Rectal smooth muscle tissue (tissue), 1 donor: ENCODE results near the gene MFAP3L.

Experiments
- H3K27ac ChIP-seq: one replicate; pipeline ENCODE4 v1.7.0; 2013; ENCODE audit warnings: low read depth, low read length, inconsistent platforms
- H3K27me3 ChIP-seq: one replicate; pipeline ENCODE4 v1.7.0; 2013; ENCODE audit warnings: low read length; ENCODE audit not compliant: control insufficient read depth, insufficient read depth
- H3K36me3 ChIP-seq: one replicate; pipeline ENCODE4 v1.7.0; 2013; ENCODE audit warnings: low read length; ENCODE audit not compliant: control insufficient read depth, insufficient read depth
- H3K4me1 ChIP-seq: one replicate; pipeline ENCODE4 v1.7.0; 2013; ENCODE audit warnings: low read length; ENCODE audit not compliant: control insufficient read depth, insufficient read depth
- H3K4me3 ChIP-seq: one replicate; pipeline ENCODE4 v1.7.0; 2013; ENCODE audit warnings: low read length
- H3K9ac ChIP-seq: one replicate; pipeline ENCODE4 v1.7.0; 2013; ENCODE audit warnings: low read length

MFAP3L gene

DNA sequence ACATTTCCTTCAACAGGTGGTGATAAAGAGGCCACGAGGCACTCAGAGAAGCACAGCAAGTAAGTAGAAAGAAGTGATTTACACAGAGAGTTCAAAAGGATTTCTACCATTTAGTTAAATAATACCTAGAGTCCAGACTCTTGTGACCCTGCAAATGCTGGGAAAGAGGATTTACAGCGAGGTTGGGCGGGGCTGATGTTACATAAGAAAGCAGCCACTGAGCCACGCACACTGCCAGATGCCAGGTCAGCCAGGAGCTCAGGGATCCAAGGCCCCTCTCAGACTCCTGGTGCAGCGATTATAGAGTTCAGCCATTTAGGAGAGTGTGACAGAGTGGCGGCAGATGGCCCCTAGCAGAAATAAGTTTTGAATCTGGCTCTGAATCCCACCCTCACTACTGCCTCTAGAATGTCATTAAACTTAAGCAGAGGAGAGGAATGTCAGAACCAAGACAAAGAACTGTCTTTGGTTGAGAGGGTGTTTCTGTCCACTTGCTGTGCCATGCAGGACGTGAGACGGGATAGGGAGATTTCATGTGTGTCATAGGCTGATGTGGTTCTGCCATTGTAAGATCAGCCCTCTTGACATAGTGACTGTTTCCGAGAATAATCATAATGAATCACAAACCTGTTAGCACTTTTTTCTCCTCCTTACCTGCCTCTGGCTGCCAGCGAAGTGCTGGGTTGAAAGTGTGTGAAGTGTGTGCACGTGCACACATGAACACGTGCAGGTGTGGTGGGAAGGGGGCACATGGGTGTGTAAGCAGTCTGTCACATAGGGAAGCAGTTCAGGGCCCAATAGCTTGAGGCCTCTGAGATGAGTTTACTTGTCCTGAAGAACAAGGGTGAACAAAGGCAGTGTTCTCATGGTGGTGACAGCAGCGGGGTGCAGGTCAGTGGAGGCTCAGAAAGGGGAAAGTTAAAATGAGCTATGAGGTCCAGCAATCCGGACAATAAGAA, 50.1 kb downstream of the MFAP3L start:
- H3K4me1 ChIP-seq = no peaks in the 10 kb centered on the region
- H3K4me3 ChIP-seq = no peak overlapping the region
- no peaks in the 10 kb centered on the region for H3K36me3 ChIP-seq
- no peaks in the 10 kb centered on the region for H3K27me3 ChIP-seq
- H3K27ac ChIP-seq = no peak overlapping the region
- no peak overlapping the region for H3K9ac ChIP-seq

DNA sequence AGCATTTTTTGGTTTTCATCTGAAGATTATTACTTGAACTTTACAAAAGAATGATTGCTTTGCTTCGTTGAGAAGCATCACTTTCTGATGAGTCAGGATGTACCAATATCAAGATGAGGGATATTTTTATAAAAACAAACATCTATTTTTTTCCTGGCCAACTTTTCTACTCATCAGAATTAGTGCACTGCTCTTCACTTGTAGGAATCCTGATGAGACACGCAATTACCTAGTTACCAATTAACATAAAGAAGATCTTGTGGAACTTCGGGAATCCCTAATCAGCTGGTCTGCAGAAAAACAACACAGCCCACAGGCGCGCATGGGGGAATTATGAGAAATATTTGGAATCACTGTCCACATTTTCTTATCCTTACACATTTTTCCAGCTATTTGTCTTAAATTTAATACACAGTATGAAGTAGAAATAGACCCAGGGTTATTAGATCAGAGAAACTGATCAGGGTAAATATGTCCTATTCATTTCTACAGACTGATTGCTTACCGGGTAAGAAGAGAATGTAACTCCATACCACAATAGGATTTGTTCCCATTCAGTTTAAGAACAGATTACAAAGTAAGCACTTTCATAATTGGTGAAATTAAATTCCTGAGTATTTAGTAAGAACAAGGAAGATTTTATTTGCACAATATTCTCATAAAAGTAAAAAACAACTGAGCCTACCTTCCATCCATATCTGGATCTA, 50.9 kb downstream of the MFAP3L start:
- Histone ChIP-seq H3K4me3 (no peak overlapping the region), H3K9ac (no peak overlapping the region), H3K27me3 (no peaks in the 10 kb centered on the region), H3K4me1 (no peaks in the 10 kb centered on the region), H3K36me3 (no peaks in the 10 kb centered on the region), H3K27ac (no peak overlapping the region)

DNA sequence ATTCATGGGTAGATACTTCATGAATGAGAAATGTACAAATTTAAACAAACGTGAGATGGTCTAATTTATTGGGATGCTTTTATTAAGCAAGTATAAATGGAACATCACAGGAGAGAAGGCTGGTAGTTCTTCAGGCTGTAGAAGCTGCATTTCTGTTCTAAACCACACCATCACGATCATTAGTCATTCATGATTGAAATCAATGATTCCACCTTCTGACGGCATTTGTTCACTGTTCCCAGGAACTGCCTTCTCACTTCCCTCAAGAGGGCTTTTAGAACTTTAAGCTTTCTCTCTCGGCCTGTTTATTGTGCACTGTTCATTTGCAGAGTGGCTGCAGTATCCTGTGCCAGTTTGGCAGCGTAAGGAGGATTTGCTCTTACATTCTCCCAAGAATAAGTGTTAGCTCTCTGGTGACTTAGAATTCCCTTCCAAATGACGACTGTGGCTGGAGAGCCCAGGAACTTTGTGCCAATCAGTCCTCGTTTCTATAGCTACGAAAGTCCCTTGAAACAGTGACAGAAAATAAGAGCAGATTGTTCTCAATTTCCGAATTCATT, 54.7 kb downstream of the MFAP3L start:
- no peak overlapping the region for H3K4me3 ChIP-seq
- H3K36me3 ChIP-seq = no peaks in the 10 kb centered on the region
- no peaks in the 10 kb centered on the region for H3K4me1 ChIP-seq
- no peak overlapping the region for H3K9ac ChIP-seq
- H3K27ac ChIP-seq = no peak overlapping the region
- no peaks in the 10 kb centered on the region for H3K27me3 ChIP-seq

DNA sequence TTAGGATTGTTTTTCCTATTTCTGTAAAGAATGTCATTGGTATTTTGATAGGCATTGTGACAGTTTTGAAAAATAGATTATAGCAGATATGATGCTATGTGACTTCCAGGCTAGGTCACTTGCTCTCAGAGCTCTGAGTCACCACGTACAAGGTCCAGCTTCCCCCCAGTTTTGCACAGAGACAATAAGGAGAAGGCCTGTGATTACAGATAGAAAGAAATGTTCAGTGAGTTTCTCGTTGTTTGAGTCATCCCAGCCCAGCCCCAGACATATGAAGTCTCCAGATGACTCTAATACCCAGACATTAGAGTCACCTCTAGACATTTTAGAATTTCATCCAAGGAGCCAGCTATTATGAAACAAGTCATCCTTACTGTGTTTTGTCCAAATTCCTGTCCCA, 57.2 kb downstream of the MFAP3L start:
- no peaks in the 10 kb centered on the region for H3K27me3 ChIP-seq
- no peak overlapping the region for H3K9ac ChIP-seq
- no peaks in the 10 kb centered on the region for H3K36me3 ChIP-seq
- H3K4me3 ChIP-seq = no peak overlapping the region
- no peaks in the 10 kb centered on the region for H3K4me1 ChIP-seq
- H3K27ac ChIP-seq = no peak overlapping the region

DNA sequence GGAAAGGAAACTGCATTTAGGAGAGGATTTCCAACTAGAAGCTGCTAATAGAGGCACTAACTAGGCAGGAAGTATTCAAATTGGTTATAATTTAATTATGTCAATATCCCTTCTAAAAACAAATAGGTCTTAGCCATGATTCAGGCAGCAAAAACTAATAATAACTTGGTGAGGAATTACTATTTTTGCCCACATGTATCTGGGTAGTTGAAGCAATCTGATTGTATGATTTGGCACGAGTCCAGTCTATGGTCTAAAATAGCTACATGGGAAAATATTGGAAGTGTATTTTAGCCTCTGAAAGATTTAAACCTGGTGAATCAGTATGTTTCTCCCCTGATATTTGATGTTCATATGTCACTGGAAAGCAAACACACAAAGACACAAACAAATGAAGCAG, 62.2 kb downstream of the MFAP3L start:
- Histone ChIP-seq H3K9ac (no peak overlapping the region), H3K36me3 (no peaks in the 10 kb centered on the region), H3K4me3 (no peak overlapping the region), H3K27ac (no peak overlapping the region), H3K4me1 (no peaks in the 10 kb centered on the region), H3K27me3 (no peaks in the 10 kb centered on the region)

DNA sequence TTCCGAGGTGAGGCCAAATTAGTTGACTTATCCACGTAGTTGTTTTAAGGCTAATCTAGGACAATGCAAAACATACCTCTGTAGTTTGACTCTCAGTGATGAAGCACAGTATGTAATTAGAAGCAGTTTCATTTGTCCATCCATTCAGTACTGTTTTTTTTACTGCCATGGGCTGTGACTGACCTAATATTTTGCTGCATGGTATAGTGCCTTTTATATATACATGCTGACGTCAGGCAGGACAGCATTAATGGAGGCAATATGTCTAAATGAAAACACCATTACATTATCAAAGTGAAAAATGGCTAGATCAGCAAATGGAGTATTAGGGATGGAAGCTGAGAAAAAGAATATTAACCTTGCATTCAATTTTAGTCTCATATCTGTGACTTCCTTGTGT, 66.9 kb downstream of the MFAP3L start:
- no peak overlapping the region for H3K9ac ChIP-seq
- no peaks in the 10 kb centered on the region for H3K36me3 ChIP-seq
- no peak overlapping the region for H3K27ac ChIP-seq
- H3K27me3 ChIP-seq = no peaks in the 10 kb centered on the region
- H3K4me3 ChIP-seq = no peak overlapping the region
- H3K4me1 ChIP-seq = no peaks in the 10 kb centered on the region

DNA sequence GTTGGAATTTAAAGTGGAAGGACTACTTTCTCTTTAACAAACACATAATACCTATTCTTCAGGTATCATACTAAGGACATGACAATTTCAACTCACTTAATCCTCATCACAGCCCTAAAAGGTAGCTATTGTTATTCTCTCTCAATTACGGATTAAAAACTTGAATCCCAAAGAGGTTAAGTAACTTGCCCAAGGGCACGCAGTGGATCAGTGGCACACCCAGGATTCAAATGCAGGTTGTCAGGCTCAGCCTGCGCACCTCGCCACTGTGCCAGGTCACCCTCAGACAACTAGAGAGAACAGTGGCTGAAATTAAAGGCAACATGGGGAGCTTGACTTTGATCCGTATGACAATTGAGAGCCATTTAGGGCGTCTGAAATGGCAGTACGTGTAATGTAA, 67.6 kb downstream of the MFAP3L start:
- Histone ChIP-seq H3K4me3 (no peak overlapping the region), H3K27ac (no peak overlapping the region), H3K9ac (no peak overlapping the region)

DNA sequence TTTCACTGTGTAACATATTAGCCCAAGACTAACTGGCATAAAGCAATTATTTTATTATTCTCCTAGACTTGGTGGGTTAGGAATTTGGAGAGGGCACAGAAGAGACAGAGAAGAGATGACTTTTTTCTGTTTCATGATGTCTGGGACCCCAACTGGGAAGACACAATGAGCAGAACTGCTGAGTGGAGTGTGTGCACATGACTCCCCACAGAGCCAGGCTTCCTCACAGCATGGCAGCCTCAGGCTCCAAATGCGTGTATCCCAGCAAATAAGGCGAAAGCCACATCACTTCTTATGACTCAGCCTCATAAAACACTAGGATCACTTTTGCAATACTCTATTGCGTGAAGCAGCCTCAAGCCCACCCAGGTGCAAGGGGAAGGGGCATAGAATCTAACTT, 68.4 kb downstream of the MFAP3L start:
- Histone ChIP-seq H3K27ac (no peak overlapping the region), H3K4me3 (no peak overlapping the region), H3K27me3 (no peaks in the 10 kb centered on the region), H3K4me1 (no peaks in the 10 kb centered on the region), H3K9ac (no peak overlapping the region), H3K36me3 (no peaks in the 10 kb centered on the region)

More for the DNA sequence above, 67.6 kb downstream of the MFAP3L start:
- H3K27me3 ChIP-seq = no peaks in the 10 kb centered on the region
- no peaks in the 10 kb centered on the region for H3K36me3 ChIP-seq
- no peaks in the 10 kb centered on the region for H3K4me1 ChIP-seq

DNA sequence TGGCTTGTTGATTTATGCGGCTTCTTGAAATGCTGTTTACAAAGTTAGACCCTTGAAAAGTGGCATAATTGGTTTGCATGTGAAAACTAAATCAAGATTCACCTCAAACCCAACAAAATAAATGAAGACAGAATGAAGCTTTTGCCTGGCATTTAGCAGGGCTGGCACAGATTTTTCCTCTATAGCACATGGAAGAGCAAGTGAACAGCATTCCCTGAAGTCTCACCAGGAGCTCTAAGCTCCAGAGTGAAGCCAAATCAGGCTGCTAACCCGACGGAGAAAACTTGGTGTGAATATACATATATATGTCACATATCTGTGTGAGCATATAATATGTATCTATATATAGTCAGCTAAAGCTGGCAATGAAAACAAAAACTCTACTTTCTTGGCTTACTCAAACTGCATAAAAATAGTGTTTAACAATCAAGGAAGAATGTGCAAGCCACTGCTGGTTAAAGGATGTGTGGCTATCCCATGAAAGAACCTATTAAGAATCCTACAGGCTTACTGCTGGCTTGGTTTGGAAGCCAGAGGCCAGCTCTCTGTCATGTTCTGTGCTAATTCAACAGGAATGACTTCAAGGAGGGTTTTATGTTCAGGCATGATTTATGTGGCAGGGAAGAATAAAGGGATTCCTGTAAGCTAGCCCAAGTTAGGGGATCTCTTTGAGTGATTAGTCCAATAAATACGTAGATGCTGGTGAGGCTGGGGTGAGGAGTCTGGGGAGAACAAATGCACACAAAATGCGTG, 69.9 kb downstream of the MFAP3L start:
- no peak overlapping the region for H3K4me3 ChIP-seq
- H3K9ac ChIP-seq = no peak overlapping the region
- no peaks in the 10 kb centered on the region for H3K36me3 ChIP-seq
- H3K27ac ChIP-seq = no peak overlapping the region
- no peaks in the 10 kb centered on the region for H3K4me1 ChIP-seq
- no peaks in the 10 kb centered on the region for H3K27me3 ChIP-seq

DNA sequence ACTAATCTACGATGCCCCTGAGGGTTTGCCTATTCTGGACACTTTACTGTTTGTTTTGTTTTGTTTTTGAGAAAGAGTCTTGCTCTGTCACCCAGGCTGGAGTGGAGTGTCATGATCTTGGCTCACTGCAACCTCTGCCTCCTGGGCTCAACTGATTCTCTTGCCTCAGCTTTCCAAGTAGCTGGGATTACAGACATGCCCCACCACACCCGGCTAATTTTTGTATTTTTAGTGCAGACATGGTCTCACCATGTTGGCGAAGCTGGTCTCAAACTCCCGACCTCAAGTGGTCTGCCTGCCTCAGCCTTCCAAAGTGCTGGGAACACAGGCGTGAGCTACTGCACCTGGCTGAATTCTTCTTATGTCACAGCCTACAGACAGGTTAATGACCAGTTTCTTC, 70.7 kb downstream of the MFAP3L start:
- Histone ChIP-seq H3K36me3 (no peaks in the 10 kb centered on the region), H3K4me3 (no peak overlapping the region), H3K27ac (no peak overlapping the region), H3K4me1 (no peaks in the 10 kb centered on the region), H3K27me3 (no peaks in the 10 kb centered on the region), H3K9ac (no peak overlapping the region)

DNA sequence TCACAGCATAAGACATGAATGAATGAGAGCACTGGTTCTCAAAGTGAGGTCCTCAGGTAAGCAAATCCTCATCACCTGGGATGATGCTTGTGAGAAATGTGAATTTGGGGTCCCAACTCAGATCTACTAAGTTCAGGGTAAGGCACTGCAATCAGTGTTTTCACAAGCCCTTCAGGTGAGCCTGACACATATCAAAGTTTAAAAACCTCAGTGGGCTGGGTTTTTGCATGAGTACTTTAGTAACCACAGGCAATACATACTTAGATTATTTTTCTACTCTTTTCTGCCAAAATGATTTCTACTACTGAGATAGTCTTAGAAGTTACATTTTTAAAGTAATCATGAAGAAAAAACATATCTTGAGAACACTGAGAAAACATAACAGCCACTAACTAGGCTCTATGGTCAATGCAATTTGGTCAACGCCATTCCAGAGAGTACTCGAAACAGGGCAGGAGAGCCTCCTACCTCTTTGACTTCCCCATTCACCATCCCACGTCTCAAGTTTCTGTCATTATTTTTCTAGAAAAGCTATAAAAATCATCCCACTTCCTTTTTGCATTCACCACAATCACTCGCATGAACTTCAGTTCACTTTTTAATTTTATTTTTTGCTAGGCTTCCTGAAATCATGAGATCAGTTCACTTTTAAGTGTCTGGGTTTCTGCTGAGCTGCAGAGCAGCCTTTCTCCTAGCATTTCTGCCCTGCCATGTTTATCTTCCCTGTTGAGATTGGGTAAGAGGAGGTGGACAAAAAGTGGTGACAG, 73.8 kb downstream of the MFAP3L start:
- H3K36me3 ChIP-seq = no peaks in the 10 kb centered on the region
- no peak overlapping the region for H3K9ac ChIP-seq
- no peak overlapping the region for H3K27ac ChIP-seq
- H3K4me3 ChIP-seq = no peak overlapping the region
- no peaks in the 10 kb centered on the region for H3K4me1 ChIP-seq
- no peaks in the 10 kb centered on the region for H3K27me3 ChIP-seq
